Coronary artery (tissue), 2 donors: ENCODE results near the gene ARHGAP18.

Experiments used
- DNase-seq: peaks from one replicate; pipeline ENCODE4 v3.0.0-alpha.2; 2017; ENCODE audit warnings: low spot score
- H3K27ac ChIP-seq, 2 donors: fragments of 200-600 bp; sonication (generic); one replicate each; pipeline ENCODE4 v1.5.1; 2016 to 2019
- H3K4me3 ChIP-seq: fragments of 200-600 bp; sonication (generic); 2 replicates; pipeline ENCODE4 v1.5.1; 2016; ENCODE audit warnings: mild to moderate bottlenecking, moderate library complexity
- TF ChIP-seq, protein P1 (sequence below): fragments of 200-600 bp; sonication (generic); IDR thresholded peaks from one replicate; pipeline ENCODE4 v1.5.1; 2019; ENCODE audit warnings: antibody characterized with exemption

ARHGAP18 gene

DNA sequence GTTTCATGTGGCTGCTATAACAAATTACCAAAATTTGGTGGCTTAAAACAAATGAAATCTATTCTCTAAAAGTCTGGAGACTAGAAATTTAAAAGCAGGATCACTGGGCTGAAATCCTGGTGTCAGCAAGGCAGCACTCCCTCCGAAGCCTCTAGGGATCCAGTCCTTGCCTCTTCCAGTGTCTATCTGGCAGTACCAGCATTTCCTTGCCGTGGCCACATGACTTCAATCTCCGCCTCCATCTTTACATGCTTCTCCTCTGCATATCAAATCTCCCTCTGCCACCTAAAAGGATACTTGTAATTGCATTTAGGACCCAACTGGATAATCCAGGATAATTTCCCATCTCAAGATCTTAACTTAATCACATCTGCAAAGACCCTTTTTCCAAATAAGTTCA is 30.2 kb downstream of the ARHGAP18 start:
- TF ChIP-seq, protein P1, sequence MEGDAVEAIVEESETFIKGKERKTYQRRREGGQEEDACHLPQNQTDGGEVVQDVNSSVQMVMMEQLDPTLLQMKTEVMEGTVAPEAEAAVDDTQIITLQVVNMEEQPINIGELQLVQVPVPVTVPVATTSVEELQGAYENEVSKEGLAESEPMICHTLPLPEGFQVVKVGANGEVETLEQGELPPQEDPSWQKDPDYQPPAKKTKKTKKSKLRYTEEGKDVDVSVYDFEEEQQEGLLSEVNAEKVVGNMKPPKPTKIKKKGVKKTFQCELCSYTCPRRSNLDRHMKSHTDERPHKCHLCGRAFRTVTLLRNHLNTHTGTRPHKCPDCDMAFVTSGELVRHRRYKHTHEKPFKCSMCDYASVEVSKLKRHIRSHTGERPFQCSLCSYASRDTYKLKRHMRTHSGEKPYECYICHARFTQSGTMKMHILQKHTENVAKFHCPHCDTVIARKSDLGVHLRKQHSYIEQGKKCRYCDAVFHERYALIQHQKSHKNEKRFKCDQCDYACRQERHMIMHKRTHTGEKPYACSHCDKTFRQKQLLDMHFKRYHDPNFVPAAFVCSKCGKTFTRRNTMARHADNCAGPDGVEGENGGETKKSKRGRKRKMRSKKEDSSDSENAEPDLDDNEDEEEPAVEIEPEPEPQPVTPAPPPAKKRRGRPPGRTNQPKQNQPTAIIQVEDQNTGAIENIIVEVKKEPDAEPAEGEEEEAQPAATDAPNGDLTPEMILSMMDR = no peak
- H3K4me3 ChIP-seq = no peak overlapping the region
- DNase-seq = no peak
- peak overlapping the region; percentile 6 to 17 for H3K27ac ChIP-seq

DNA sequence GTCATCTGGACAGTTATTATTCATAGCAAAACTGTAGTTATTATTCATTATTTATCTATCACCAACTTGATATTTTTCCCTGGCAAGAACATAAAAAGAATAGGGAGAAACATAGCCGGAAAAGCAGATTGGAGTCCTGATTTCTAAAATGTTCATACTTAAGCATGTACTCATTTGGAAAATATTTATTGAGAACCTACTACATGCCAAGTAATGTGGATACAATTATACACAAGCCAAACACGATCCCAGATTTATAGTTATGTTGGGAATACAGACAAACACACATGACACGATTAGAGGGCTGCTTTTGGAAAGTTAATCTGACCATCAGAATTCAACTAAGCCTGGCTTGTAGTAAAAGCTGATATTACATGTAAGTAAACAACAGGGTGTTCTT is 30.7 kb downstream of the ARHGAP18 start:
- TF ChIP-seq, protein P1 = no peak
- Histone ChIP-seq H3K4me3 (no peak overlapping the region), H3K27ac (peak overlapping the region; percentile 6 to 17)
- no peak for DNase-seq

DNA sequence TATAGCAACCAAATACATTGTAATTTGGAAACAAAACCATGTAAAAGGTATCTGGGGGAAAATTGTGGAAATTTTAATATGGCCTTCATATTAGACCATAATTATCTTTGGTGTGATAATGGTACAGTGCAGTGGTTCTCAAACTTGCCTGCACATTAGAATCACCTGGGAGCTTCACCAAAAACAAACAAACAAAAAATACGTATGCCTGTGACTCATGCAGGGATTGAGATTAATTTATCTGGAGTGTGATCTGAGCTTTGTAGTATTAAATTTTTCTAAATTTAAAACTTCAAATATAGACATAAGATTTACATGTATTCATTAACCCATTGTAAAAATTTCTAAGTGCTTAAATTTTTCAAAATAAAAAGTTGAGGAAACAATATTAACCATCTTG is 31.5 kb downstream of the ARHGAP18 start:
- TF ChIP-seq, protein P1 = no peak
- Histone ChIP-seq H3K4me3 (no peak overlapping the region), H3K27ac (no peak overlapping the region)
- no peak for DNase-seq

DNA sequence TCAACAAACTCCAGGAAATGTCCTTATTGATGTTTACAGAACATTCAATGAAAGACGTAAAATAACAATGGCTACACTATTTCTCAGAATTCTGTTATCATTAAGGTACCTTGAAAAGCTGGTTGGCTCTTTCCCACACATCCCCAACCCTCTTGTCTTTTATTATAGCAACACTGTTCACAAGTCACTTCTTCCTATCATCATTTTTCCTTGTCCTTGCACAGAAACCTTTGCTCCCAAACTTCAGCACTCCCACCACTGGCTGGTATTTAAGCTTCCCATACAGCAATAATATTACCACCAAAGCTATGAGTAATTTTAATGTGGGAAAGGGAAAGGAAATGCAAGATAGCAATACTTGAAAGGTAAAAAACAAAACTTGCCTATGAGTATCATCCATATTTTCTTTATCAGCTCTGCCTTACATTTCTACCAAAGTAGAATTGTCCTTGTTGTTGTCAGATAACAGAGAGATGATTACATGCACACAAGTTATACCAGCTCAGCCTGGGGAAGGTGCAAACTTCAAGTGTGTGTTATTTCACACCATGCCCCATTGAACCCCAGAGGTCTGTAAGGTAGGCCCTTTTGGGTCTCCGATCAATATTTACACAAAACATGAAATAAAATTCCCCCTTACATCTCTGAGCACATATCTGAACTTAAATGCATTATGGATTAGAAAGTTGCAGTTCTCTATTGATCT is 32.2 kb downstream of the ARHGAP18 start:
- DNase-seq = no peak
- no peak overlapping the region for H3K4me3 ChIP-seq
- TF ChIP-seq, protein P1 = no peak
- peak overlapping the region in 1 of 2 donors; percentile 11 for H3K27ac ChIP-seq

DNA sequence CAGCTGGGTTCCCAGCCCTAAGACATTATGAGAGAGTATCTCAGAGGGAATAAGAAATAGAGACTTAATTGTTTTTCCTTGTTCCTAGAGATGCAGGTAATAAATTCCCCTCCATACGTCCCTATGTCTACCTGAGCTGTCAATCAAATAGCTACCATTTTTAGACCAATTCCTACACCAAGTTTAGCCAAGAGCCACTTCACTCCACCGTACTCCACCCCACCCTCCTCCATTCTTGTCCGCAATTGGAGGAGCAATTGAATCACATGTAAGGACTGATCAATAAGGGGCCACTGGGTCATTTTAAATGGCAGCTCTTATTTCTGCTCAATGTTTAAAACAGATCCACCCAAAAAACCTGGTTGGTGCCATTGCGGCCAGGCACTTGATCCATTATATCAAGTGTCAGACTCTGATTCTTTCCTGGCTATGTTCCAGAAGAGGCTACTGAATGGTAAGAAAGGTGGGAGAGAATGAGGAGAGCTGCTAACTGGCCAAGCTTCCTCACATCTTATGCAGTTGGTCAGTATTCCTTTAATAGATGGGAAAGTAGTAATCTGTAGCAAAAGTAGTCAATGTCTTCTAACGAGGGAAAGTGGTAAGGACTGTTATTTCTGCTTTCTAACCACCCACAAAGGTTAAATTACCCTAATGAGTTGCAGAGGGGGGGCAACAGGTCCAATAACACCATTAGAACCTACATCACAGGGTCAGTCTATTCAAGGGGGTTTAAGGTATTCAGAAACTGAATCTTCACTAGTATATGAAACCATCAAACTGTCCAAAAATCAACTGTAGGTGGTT is 34.1 kb downstream of the ARHGAP18 start:
- Histone ChIP-seq H3K27ac (peak overlapping the region in 1 of 2 donors; percentile 31), H3K4me3 (no peak overlapping the region)
- TF ChIP-seq, protein P1 = no peak
- DNase-seq = no peak

DNA sequence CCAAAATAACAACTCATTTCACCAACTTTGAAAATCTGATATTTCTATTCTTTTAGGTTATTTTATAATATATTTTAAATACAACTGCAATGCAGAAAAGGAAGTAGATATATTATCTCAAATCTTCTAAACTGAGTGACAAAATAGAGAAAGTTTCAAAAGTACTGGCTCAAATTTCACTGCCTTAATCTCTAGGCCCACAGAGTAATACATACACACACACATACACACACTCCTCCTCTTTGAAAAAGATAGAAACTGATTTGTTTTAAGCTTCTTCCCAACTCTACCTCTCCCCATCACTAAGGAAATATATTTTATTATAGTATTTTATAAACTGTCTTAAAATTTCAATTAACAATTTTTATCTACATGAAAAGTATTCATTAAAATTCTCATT is 36.2 kb downstream of the ARHGAP18 start:
- DNase-seq = no peak
- Histone ChIP-seq H3K27ac (peak overlapping the region in 1 of 2 donors; percentile 22), H3K4me3 (no peak overlapping the region)
- TF ChIP-seq, protein P1 = no peak
